ENCODE measurements around the gene FBXO34. TPM values are rescaled to one million over a fixed set of nuclear protein-coding genes. Genes with fewer than 3 reads are reported as not detected.

The FBXO34 gene
- total and polyA plus RNA-seq, 2 of the 13 experiments (the other 11 are each of a cell fraction or from before 2014, with no cell fraction given): 8.8 to 13.5 TPM

GRCh38 chr14:55274146-55274545 is 2.9 kb downstream of the FBXO34 start:
- Histone ChIP-seq H3K9me3 (ENCODE audit: low read length) (no peaks in the 10 kb centered on the region), H2AFZ (ENCODE audit: low read length) (no peak overlapping the region), H3K79me2 (ENCODE audit: insufficient read depth, low read length) (peaks cover 68% of the 10 kb centered on the region), H3K4me3 (replicated peaks in 1 of 3; ENCODE audit: insufficient read depth in 1 of 3, low read depth in 2 of 3, low read length in 3 of 3) (no peak overlapping the region), H3K4me2 (ENCODE audit: low read depth, low read length) (peak overlapping the region; percentile 25; the same call in 1 of the 2 replicates), H3K9ac (ENCODE audit: insufficient read depth, low read depth, low read length) (no peak overlapping the region), H3K4me1 (ENCODE audit: insufficient read depth, low read length) (peaks cover 59% of the 10 kb centered on the region), H4K20me1 (ENCODE audit: insufficient read depth, low read length) (peaks cover 24% of the 10 kb centered on the region), H3K27ac (ENCODE audit: extremely low read length, insufficient read depth, low read length) (no peak overlapping the region), H3K27me3 (ENCODE audit: control insufficient read depth in 1 of 2, insufficient read depth in 2 of 2, low read length in 2 of 2) (no peaks in the 10 kb centered on the region; a peak in 1 of 5 replicates), H3K36me3 (replicated peaks in 1 of 2; ENCODE audit: control insufficient read depth in 1 of 2, insufficient read depth in 2 of 2, low read length in 2 of 2) (peaks cover 0 to 1% of the 10 kb centered on the region in 2 experiments; a peak in 1 of 5 replicates)
- no TSS peak for BruUV-seq (replicated peaks)
- FAIRE-seq: no peak
- intact Hi-C loops (cut with micrococcal nuclease; ENCODE audit: unreplicated experiment) (loop anchor here (10.0 kb wide), 2 partner anchors 161 to 311 kb away; partner anchors contain the start of gene KTN1), in situ Hi-C loops (cut with HindIII; ENCODE audit: extremely low pct_ligation_motif_present, low pct_unique_long_range_greater_than_20kb) (loop anchor here (5.0 kb wide), 1 partner anchor 138 kb away; the partner anchor contains the start of gene ATG14)
- POLR2A ChIA-PET: no interaction called here
- WGBS (ENCODE audit: low lambda C conversion rate): 86% methylated on average over 3 of the region's 3 CpGs
- no peak for ATAC-seq
- CTCF ChIA-PET (ENCODE audit: low intra/inter-chr PET ratio, low total read pairs): no interaction called here
- DNase-seq (ENCODE audit: low spot score): no peak
- TF ChIP-seq ZNF501 (CRISPR knock-in tag; IDR thresholded peaks at IDR 0.05) (no peak), ZBTB20 (CRISPR knock-in tag; IDR thresholded peaks at IDR 0.05; ENCODE audit: borderline replicate concordance, low read depth) (no peak), SOX5 (CRISPR knock-in tag; IDR thresholded peaks at IDR 0.05; ENCODE audit: borderline replicate concordance) (no peak)

- Histone ChIP-seq H3K9ac (ENCODE audit: insufficient read depth, low read depth, low read length) (no peak overlapping the region), H3K4me1 (ENCODE audit: insufficient read depth, low read length) (peaks cover 59% of the 10 kb centered on the region), H3K79me2 (ENCODE audit: insufficient read depth, low read length) (peaks cover 74% of the 10 kb centered on the region), H3K9me3 (ENCODE audit: low read length) (no peaks in the 10 kb centered on the region), H3K4me2 (ENCODE audit: low read depth, low read length) (no peak overlapping the region), H3K27ac (ENCODE audit: extremely low read length, insufficient read depth, low read length) (no peak overlapping the region), H3K36me3 (replicated peaks in 1 of 2; ENCODE audit: control insufficient read depth in 1 of 2, insufficient read depth in 2 of 2, low read length in 2 of 2) (peaks cover 0 to 1% of the 10 kb centered on the region in 2 experiments; a peak in 1 of 5 replicates), H4K20me1 (ENCODE audit: insufficient read depth, low read length) (peaks cover 24% of the 10 kb centered on the region), H3K4me3 (replicated peaks in 1 of 3; ENCODE audit: insufficient read depth in 1 of 3, low read depth in 2 of 3, low read length in 3 of 3) (no peak overlapping the region), H3K27me3 (ENCODE audit: control insufficient read depth in 1 of 2, insufficient read depth in 2 of 2, low read length in 2 of 2) (no peaks in the 10 kb centered on the region; a peak in 1 of 5 replicates), H2AFZ (ENCODE audit: low read length) (no peak overlapping the region)
- in situ Hi-C loops (cut with HindIII; ENCODE audit: extremely low pct_ligation_motif_present, low pct_unique_long_range_greater_than_20kb): loop anchor here (5.0 kb wide), 1 partner anchor 138 kb away; the partner anchor contains the start of gene ATG14
- ChIA-PET POLR2A (no interaction called here), CTCF (ENCODE audit: low intra/inter-chr PET ratio, low total read pairs) (no interaction called here)
- WGBS (ENCODE audit: low lambda C conversion rate): 79% methylated on average over 1 of the region's 1 CpG
- DNase-seq (ENCODE audit: low spot score): no peak
- intact Hi-C loops (cut with micrococcal nuclease; ENCODE audit: unreplicated experiment): loop anchor here (10.0 kb wide), 2 partner anchors 160 to 310 kb away; partner anchors contain the start of gene KTN1
- TF ChIP-seq ZNF629 (CRISPR knock-in tag; conservative IDR thresholded peaks at IDR 0.05) (no peak), ZKSCAN5 (CRISPR knock-in tag; IDR thresholded peaks at IDR 0.05) (no peak)
- no peak for FAIRE-seq
- ATAC-seq: no peak
- BruUV-seq (replicated peaks): no TSS peak
These were observed 3.5 kb downstream of the FBXO34 start for GRCh38 chr14:55274751-55275150.

Data from HepG2 (cell line).